ENCODE results near the gene MRPL21.

GRCh38 chr11:68892576-68892975, 11.1 kb downstream of the MRPL21 start:
- TF ChIP-seq, protein P1, sequence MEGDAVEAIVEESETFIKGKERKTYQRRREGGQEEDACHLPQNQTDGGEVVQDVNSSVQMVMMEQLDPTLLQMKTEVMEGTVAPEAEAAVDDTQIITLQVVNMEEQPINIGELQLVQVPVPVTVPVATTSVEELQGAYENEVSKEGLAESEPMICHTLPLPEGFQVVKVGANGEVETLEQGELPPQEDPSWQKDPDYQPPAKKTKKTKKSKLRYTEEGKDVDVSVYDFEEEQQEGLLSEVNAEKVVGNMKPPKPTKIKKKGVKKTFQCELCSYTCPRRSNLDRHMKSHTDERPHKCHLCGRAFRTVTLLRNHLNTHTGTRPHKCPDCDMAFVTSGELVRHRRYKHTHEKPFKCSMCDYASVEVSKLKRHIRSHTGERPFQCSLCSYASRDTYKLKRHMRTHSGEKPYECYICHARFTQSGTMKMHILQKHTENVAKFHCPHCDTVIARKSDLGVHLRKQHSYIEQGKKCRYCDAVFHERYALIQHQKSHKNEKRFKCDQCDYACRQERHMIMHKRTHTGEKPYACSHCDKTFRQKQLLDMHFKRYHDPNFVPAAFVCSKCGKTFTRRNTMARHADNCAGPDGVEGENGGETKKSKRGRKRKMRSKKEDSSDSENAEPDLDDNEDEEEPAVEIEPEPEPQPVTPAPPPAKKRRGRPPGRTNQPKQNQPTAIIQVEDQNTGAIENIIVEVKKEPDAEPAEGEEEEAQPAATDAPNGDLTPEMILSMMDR (conservative IDR thresholded peaks at IDR 0.05 in 1 of 2, IDR thresholded peaks at IDR 0.05 in 1 of 2; ENCODE audit: extremely low read depth in 1 of 2, insufficient read depth in 1 of 2, low read depth in 1 of 2, low read length in 2 of 2), result no peak
- TF ChIP-seq EZH2 (IDR thresholded peaks at IDR 0.05; ENCODE audit: borderline replicate concordance, low read length), result no peak

All from mammary epithelial cell (primary cell).